Lower leg skin (tissue), 4 donors: Measurements from ENCODE around the gene VENTX. TPM values are rescaled to one million over a fixed set of nuclear protein-coding genes. Genes with fewer than 3 reads are reported as not detected.

Source experiments
- DNase-seq, 2 donors: peaks; one replicate each; pipeline ENCODE4 v3.0.0-alpha.2; 2019; ENCODE audit warnings: low spot score in 2 of 2
- H3K4me3 ChIP-seq: fragments of 200-600 bp; sonication (generic); 2 replicates; pipeline ENCODE4 v1.5.1; 2017; ENCODE audit warnings: mild to moderate bottlenecking, low read depth; ENCODE audit not compliant: poor library complexity, severe bottlenecking
- POLR2A ChIP-seq, 2 donors: fragments of 450-650 bp; IDR thresholded peaks; one replicate each; pipeline ENCODE4 v1.6.1; 2016 to 2017; ENCODE audit warnings: antibody characterized with exemption in 2 of 2, mild to moderate bottlenecking in 1 of 2, moderate library complexity in 1 of 2
- WGBS, 2 donors: methylation state at CpG; one replicate each; pipeline ENCODE4 v1.1.5; 2018; 5-methylcytosine and 5-hydroxymethylcytosine counted together
- intact Hi-C: fragments of 100-400 bp; cut with DNase I; formaldehyde crosslinking; loops from one replicate; pipeline ENCODE4 v1.15.0; 2023; ENCODE audit warnings: low total_unique reads
- total RNA-seq, 4 donors: library from RNA; depleted of rRNA; stranded (reverse); fragments of >200 nt; gene quantifications; one replicate each; pipeline ENCODE4 v1.1.0, GENCODE V29; 2016
- TF ChIP-seq, protein P1 (sequence below), 3 donors: fragments of 450-650 bp; IDR thresholded peaks; one replicate each; pipeline ENCODE4 v1.5.1; 2016; ENCODE audit warnings: antibody characterized with exemption in 3 of 3, mild to moderate bottlenecking in 3 of 3, moderate library complexity in 2 of 3

VENTX gene
- total RNA-seq, 4 donors from 2014 or later: 0.42 to 0.65 TPM; not detected in 2

DNA sequence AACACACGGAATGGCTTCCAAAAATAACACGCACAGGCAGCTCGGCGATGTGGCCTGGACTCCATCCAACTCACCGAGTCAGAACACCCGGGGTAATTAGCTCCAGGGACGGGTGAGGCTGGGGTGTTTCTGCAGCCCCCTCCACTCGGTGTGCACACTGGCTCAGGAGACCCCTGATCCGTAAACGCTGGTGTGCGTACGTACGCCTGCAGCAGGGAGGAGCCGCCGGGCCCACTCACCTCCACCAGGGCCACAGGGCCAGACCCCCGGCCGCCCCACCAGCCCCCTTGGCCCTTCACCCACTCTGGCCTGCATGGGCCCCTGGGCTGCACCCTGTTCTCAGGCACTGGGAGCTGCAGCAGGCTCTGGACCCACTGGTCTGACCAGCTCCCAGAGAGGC is 30.0 kb upstream of the VENTX start:
- TF ChIP-seq POLR2A (IDR thresholded peaks at IDR 0.05): no peak
- TF ChIP-seq, protein P1, sequence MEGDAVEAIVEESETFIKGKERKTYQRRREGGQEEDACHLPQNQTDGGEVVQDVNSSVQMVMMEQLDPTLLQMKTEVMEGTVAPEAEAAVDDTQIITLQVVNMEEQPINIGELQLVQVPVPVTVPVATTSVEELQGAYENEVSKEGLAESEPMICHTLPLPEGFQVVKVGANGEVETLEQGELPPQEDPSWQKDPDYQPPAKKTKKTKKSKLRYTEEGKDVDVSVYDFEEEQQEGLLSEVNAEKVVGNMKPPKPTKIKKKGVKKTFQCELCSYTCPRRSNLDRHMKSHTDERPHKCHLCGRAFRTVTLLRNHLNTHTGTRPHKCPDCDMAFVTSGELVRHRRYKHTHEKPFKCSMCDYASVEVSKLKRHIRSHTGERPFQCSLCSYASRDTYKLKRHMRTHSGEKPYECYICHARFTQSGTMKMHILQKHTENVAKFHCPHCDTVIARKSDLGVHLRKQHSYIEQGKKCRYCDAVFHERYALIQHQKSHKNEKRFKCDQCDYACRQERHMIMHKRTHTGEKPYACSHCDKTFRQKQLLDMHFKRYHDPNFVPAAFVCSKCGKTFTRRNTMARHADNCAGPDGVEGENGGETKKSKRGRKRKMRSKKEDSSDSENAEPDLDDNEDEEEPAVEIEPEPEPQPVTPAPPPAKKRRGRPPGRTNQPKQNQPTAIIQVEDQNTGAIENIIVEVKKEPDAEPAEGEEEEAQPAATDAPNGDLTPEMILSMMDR (IDR thresholded peaks at IDR 0.05): no peak
- no peak for DNase-seq
- WGBS, 2 donors: 57 to 65% methylated on average over 15 to 17 of the region's 17 CpGs
- H3K4me3 ChIP-seq: no peak overlapping the region
- intact Hi-C loops: no loop called here

- WGBS, 2 donors: 91% methylated on average over 13 to 18 of the region's 18 CpGs
- no peak for DNase-seq
- intact Hi-C loops: no loop called here
- TF ChIP-seq, protein P1 (IDR thresholded peaks at IDR 0.05): no peak
- no peak for TF ChIP-seq POLR2A (IDR thresholded peaks at IDR 0.05)
- H3K4me3 ChIP-seq: no peak overlapping the region
Measured at GRCh38 chr10:133208466-133208865, 29.2 kb upstream of the VENTX start.

GRCh38 chr10:133209117-133209516 is 28.5 kb upstream of the VENTX start:
- WGBS, 2 donors: 96 to 97% methylated on average over 14 of the region's 14 CpGs
- no peak overlapping the region for H3K4me3 ChIP-seq
- intact Hi-C loops: no loop called here
- no peak for TF ChIP-seq POLR2A (IDR thresholded peaks at IDR 0.05)
- TF ChIP-seq, protein P1 (IDR thresholded peaks at IDR 0.05): no peak
- DNase-seq: no peak

GRCh38 chr10:133209641-133210040 is 28.0 kb upstream of the VENTX start:
- DNase-seq: no peak
- intact Hi-C loops: no loop called here
- TF ChIP-seq, protein P1 (IDR thresholded peaks at IDR 0.05): no peak
- no peak for TF ChIP-seq POLR2A (IDR thresholded peaks at IDR 0.05)
- no peak overlapping the region for H3K4me3 ChIP-seq
- WGBS, 2 donors: 85 to 94% methylated on average over 13 to 20 of the region's 20 CpGs

GRCh38 chr10:133210398-133211140 is 27.1 kb upstream of the VENTX start:
- intact Hi-C loops: no loop called here
- no peak overlapping the region for H3K4me3 ChIP-seq
- TF ChIP-seq, protein P1 (IDR thresholded peaks at IDR 0.05): no peak
- no peak for TF ChIP-seq POLR2A (IDR thresholded peaks at IDR 0.05)
- DNase-seq: no peak
- 66 to 72% methylated on average over 27 of the region's 27 CpGs for WGBS, 2 donors
